Hepatocyte (in vitro differentiated cells): ENCODE measurements around the gene LRP1B.

Experiments used
- CTCF ChIP-seq: fragments of 200-600 bp; sonication (generic); IDR thresholded peaks from 2 replicates; pipeline ENCODE4 v1.5.1; 2016; ENCODE audit warnings: antibody characterized with exemption, mild to moderate bottlenecking; ENCODE audit not compliant: poor library complexity
- EZH2 ChIP-seq: fragments of 200-600 bp; sonication (generic); IDR thresholded peaks from 2 replicates; pipeline ENCODE4 v1.6.1; 2016; ENCODE audit warnings: antibody characterized with exemption, mild to moderate bottlenecking, borderline replicate concordance
- EZH2phosphoT487 ChIP-seq: fragments of 200-600 bp; sonication (generic); IDR thresholded peaks from one replicate; pipeline ENCODE4 v1.6.1; 2018; ENCODE audit warnings: antibody characterized with exemption, mild to moderate bottlenecking, low read depth, moderate library complexity; ENCODE audit not compliant: unreplicated experiment, severe bottlenecking

DNA sequence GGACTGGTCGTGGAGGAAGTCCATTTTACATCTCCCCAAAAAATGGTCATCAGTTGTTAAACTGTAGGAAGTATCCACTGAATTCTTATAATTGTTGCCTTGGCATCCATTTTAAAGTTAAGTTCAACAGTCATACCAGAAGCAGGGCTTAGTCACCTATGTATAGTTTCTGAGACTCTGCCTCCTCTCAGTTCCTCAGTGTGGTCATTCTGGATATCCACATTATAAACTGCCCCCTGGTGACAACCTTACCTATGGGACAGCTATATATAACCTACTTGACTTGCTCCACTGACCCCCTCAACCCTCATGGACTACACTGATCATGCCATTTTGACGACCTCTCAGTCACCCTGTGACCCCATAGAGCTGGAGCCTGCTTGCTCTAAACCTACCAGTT is 617.0 kb downstream of the LRP1B start:
- TF ChIP-seq CTCF (no peak), EZH2 (no peak), EZH2phosphoT487 (no peak)
